Measurements from ENCODE around the gene HMGCR. TPM values are rescaled to one million over a fixed set of nuclear protein-coding genes. Genes with fewer than 3 reads are reported as not detected.
"Not testable (repeated sequence)": the region's sequence is repeated elsewhere in the genome, so short reads cannot be mapped to it uniquely, and the experiment has no call there.

HMGCR gene
- total RNA-seq, 4 donors from 2014 or later = 3.3 to 132 (median 14.1) TPM

DNA sequence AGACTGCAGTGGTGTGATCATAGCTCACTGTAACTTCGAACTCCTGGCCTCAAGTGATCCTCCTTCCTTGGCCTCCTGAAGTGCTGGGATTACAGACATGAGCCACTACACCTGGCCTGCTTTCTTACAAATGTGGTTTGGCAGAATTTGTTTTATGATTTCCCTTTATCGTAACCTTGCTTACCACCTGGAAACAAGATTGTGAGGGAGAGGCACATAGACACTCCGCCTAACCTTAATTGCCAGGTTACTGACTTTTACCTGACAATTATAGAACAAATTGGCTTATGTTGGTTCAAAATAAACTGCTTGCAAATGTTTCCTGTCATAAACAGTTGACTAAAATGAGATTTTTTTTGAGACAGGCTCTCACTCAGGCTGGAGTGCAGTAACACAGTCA is 26.8 kb upstream of the HMGCR start:
- no peaks in the 10 kb centered on the region for H3K36me3 ChIP-seq
- intact Hi-C loops (cut with DNase I; ENCODE audit: low total_unique reads) = no loop called here
- no peaks in the 10 kb centered on the region for H3K9me3 ChIP-seq
- no peak for DNase-seq
- no peaks in the 10 kb centered on the region for H3K27me3 ChIP-seq
- TF ChIP-seq, protein P1, sequence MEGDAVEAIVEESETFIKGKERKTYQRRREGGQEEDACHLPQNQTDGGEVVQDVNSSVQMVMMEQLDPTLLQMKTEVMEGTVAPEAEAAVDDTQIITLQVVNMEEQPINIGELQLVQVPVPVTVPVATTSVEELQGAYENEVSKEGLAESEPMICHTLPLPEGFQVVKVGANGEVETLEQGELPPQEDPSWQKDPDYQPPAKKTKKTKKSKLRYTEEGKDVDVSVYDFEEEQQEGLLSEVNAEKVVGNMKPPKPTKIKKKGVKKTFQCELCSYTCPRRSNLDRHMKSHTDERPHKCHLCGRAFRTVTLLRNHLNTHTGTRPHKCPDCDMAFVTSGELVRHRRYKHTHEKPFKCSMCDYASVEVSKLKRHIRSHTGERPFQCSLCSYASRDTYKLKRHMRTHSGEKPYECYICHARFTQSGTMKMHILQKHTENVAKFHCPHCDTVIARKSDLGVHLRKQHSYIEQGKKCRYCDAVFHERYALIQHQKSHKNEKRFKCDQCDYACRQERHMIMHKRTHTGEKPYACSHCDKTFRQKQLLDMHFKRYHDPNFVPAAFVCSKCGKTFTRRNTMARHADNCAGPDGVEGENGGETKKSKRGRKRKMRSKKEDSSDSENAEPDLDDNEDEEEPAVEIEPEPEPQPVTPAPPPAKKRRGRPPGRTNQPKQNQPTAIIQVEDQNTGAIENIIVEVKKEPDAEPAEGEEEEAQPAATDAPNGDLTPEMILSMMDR (IDR thresholded peaks at IDR 0.05) = no peak
- no peak for TF ChIP-seq POLR2A (IDR thresholded peaks at IDR 0.05)
- no peak overlapping the region for H3K27ac ChIP-seq
- H3K4me1 ChIP-seq = no peaks in the 10 kb centered on the region
- H3K4me3 ChIP-seq = no peak overlapping the region

DNA sequence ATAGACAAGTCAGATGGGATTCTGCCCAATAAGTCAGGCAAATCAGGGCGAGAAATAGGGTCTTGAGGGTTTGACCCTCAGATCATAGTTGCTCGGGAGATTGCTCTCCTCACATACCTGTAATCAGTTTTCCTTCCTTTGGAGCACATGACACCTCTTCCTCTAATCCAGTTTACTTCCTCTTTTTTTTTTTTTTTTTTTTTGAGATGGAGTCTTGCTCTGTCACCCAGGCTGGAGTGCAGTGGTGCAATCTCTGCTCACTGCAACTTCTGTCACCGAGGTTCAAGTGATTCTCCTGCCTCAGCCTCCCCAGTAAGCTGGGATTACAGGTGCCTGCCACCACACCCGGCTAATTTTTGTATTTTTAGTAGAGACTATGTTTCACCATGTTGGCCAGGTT is 17.9 kb upstream of the HMGCR start:
- intact Hi-C loops (cut with DNase I; ENCODE audit: low total_unique reads) = not testable (repeated sequence)

DNA sequence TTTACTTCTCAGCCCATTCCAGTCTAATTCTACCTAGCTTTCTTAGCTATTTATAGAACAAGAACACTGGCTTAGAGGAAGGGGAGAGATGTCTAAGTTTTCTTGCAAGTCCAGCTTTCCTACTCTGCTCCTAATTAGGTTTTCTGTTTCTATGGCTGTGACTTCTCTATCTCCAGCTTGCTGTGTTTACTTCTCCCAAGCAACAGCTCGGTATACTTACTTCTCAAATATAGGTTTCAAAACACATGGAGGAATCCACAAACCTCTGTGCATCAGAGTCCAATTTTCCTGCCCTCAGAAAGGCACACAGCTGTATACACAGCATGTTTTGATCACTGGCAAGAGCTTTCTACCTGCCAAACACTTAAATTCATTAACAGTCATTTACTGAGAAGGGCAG is 17.4 kb upstream of the HMGCR start:
- intact Hi-C loops (cut with DNase I; ENCODE audit: low total_unique reads) = no loop called here
- Histone ChIP-seq H3K27me3 (no peaks in the 10 kb centered on the region), H3K4me3 (no peak overlapping the region), H3K27ac (no peak overlapping the region), H3K4me1 (no peaks in the 10 kb centered on the region), H3K36me3 (no peaks in the 10 kb centered on the region), H3K9me3 (no peaks in the 10 kb centered on the region)
- no peak for TF ChIP-seq POLR2A (IDR thresholded peaks at IDR 0.05)
- TF ChIP-seq, protein P1 (IDR thresholded peaks at IDR 0.05) = no peak
- DNase-seq = no peak

More for the DNA sequence above, 17.9 kb upstream of the HMGCR start:
- H3K36me3 ChIP-seq, H3K27me3 ChIP-seq, DNase-seq, H3K9me3 ChIP-seq, H3K4me3 ChIP-seq, H3K27ac ChIP-seq, H3K4me1 ChIP-seq: not testable (repeated sequence)

DNA sequence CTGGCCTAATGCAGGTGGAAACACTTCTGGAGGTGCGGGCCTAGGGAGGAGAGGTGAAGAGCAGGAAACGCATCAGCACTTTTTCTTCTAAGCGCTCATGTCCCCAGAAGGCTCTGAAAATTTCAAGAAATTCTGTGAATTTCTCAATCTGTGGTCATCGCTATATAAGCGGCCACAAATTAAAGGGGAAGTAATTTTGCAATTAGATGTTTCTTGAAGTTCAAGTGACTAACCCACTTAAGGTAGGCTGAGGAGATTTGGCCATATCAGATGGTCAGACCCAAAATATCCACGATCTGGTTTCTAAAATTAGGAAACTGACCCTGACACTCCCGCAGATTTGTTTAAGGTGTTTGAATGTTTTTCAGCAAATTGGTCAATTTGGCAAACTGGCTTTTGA is 16.6 kb upstream of the HMGCR start:
- H3K36me3 ChIP-seq = no peaks in the 10 kb centered on the region
- H3K27ac ChIP-seq = no peak overlapping the region
- no peaks in the 10 kb centered on the region for H3K9me3 ChIP-seq
- TF ChIP-seq, protein P1 (IDR thresholded peaks at IDR 0.05) = no peak
- no peak for TF ChIP-seq POLR2A (IDR thresholded peaks at IDR 0.05)
- DNase-seq = no peak
- intact Hi-C loops (cut with DNase I; ENCODE audit: low total_unique reads) = no loop called here
- no peaks in the 10 kb centered on the region for H3K4me1 ChIP-seq
- H3K4me3 ChIP-seq = no peak overlapping the region
- no peaks in the 10 kb centered on the region for H3K27me3 ChIP-seq

DNA sequence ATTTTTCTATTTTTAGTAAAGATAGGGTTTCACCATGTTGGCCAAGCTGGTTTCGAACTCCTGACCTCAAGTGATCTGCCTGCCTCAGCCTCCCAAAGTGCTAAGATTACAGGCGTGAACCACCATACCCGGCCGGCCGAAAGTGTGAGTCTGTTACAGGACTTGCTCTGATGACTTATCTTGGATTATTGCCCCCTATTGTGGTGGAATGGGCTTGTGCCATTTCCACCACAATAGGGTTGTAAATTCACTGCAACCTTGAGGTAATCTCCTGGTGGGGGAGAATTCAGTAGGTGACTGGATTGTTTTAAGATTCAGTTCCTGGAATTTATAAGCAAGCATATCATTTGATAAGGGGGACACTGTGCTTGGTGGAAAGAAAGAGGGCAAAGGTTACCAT is 15.0 kb upstream of the HMGCR start:
- Histone ChIP-seq H3K27me3 (no peaks in the 10 kb centered on the region), H3K9me3 (no peaks in the 10 kb centered on the region), H3K27ac (no peak overlapping the region), H3K36me3 (no peaks in the 10 kb centered on the region), H3K4me3 (no peak overlapping the region), H3K4me1 (no peaks in the 10 kb centered on the region)
- intact Hi-C loops (cut with DNase I; ENCODE audit: low total_unique reads) = no loop called here
- TF ChIP-seq, protein P1 (IDR thresholded peaks at IDR 0.05) = no peak
- no peak for TF ChIP-seq POLR2A (IDR thresholded peaks at IDR 0.05)
- no peak for DNase-seq

DNA sequence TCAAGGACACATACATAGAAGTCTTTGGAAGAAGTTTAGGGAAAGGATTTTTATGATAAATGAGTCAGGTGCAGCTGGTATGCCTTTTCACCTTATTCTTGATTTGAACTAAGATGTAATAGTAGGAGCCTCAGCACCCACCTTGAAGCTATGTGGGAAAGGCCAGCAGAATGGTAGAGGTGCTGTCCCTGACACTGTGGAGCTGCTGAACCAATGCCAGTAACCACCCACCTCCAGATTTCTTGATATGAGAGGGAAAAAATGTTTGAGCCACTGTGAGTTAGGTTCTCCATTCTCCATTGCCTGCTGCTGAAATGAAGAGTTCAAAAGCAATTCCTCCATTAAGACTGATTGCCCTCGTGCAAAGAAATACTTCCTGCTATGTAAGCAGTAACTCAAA is 12.2 kb upstream of the HMGCR start:
- no peak overlapping the region for H3K4me3 ChIP-seq
- no peak for DNase-seq
- no peak overlapping the region for H3K27ac ChIP-seq
- TF ChIP-seq, protein P1 (IDR thresholded peaks at IDR 0.05) = no peak
- no peak for TF ChIP-seq POLR2A (IDR thresholded peaks at IDR 0.05)
- no peaks in the 10 kb centered on the region for H3K27me3 ChIP-seq
- no peaks in the 10 kb centered on the region for H3K4me1 ChIP-seq
- H3K36me3 ChIP-seq = no peaks in the 10 kb centered on the region
- intact Hi-C loops (cut with DNase I; ENCODE audit: low total_unique reads) = no loop called here
- no peaks in the 10 kb centered on the region for H3K9me3 ChIP-seq

All from uterus (tissue), 4 donors.